WTC11 (cell line): ENCODE data around the gene FRMD4A. TPM values are rescaled to one million over a fixed set of nuclear protein-coding genes. Genes with fewer than 3 reads are reported as not detected.

Experiments
- ATAC-seq: fragments of 200-7000 bp; cut with Tn5 transposase; 2 replicates; pipeline ENCODE4 v1.10.0; 2021; ENCODE audit warnings: mild to moderate bottlenecking, moderate library complexity
- CTCF ChIA-PET: fragments of 300-600 bp; sonication (Branson Sonifier 250); formaldehyde crosslinking; loops from one replicate; lab custom pipeline; 2021; ENCODE audit warnings: antibody characterized with exemption; lab: Charles Lee
- POLR2A ChIA-PET: fragments of 350-600 bp; sonication (Branson Sonifier 250); formaldehyde crosslinking; loops from one replicate; lab custom pipeline; 2021; ENCODE audit warnings: antibody characterized with exemption; lab: Charles Lee
- DNase-seq: peaks from one replicate; pipeline ENCODE4 v3.0.0; 2021; ENCODE audit warnings: low spot score
- H3K27ac Mint-ChIP-seq: 2 replicates; pipeline ENCODE4 v1.8.0; 2021; ENCODE audit warnings: mixed read lengths
- H3K27me3 Mint-ChIP-seq: 2 replicates; pipeline ENCODE4 v1.8.0; 2021; ENCODE audit warnings: low read depth, mild to moderate bottlenecking, moderate library complexity, mixed read lengths
- H3K36me3 Mint-ChIP-seq: 2 replicates; pipeline ENCODE4 v1.8.0; 2021; ENCODE audit warnings: mixed read lengths
- H3K4me1 Mint-ChIP-seq: 2 replicates; pipeline ENCODE4 v1.8.0; 2022; ENCODE audit warnings: mixed read lengths
- H3K4me3 Mint-ChIP-seq: 2 replicates; pipeline ENCODE4 v1.8.0; 2021; ENCODE audit warnings: mild to moderate bottlenecking, moderate library complexity, mixed read lengths
- H3K9me3 Mint-ChIP-seq: 2 replicates; pipeline ENCODE4 v1.8.0; 2021; ENCODE audit warnings: mixed read lengths
- CBFB ChIP-seq: sonication (generic); formaldehyde crosslinking; IDR thresholded peaks from 2 replicates; pipeline ENCODE4 v1.8.1; 2022; ENCODE audit warnings: mild to moderate bottlenecking, low read depth, missing genetic modification reagents
- ETV6 ChIP-seq: sonication (generic); formaldehyde crosslinking; IDR thresholded peaks from 2 replicates; pipeline ENCODE4 v1.8.1; 2022; ENCODE audit warnings: mild to moderate bottlenecking, missing genetic modification reagents
- FOXP1 ChIP-seq: sonication (generic); formaldehyde crosslinking; IDR thresholded peaks from 2 replicates; pipeline ENCODE4 v1.8.0; 2022; ENCODE audit warnings: missing genetic modification reagents, mild to moderate bottlenecking, moderate library complexity, borderline replicate concordance
- JUN ChIP-seq: sonication (generic); formaldehyde crosslinking; IDR thresholded peaks from 2 replicates; pipeline ENCODE4 v1.8.0; 2023; ENCODE audit warnings: mild to moderate bottlenecking, missing genetic modification reagents
- KAT7 ChIP-seq: sonication (generic); formaldehyde crosslinking; IDR thresholded peaks from 2 replicates; pipeline ENCODE4 v1.8.1; 2023; ENCODE audit warnings: missing genetic modification reagents, mild to moderate bottlenecking, borderline replicate concordance
- MXD4 ChIP-seq: fragments of 250-450 bp; sonication (Bioruptor Pico); IDR thresholded peaks from 2 replicates; pipeline ENCODE4 v1.8.0; 2021; ENCODE audit warnings: mild to moderate bottlenecking, moderate library complexity, borderline replicate concordance
- NFYB ChIP-seq: sonication (generic); formaldehyde crosslinking; conservative IDR thresholded peaks from 2 replicates; pipeline ENCODE4 v1.8.0; 2022; ENCODE audit warnings: low read depth, missing genetic modification reagents
- OVOL2 ChIP-seq: fragments of 250-450 bp; sonication (Bioruptor Pico); IDR thresholded peaks from 2 replicates; pipeline ENCODE4 v1.9.0; 2021; ENCODE audit warnings: mild to moderate bottlenecking, borderline replicate concordance
- TEAD4 ChIP-seq: sonication (generic); formaldehyde crosslinking; IDR thresholded peaks from 2 replicates; pipeline ENCODE4 v1.8.0; 2022; ENCODE audit warnings: mild to moderate bottlenecking, missing genetic modification reagents
- ZNF219 ChIP-seq: sonication (generic); formaldehyde crosslinking; IDR thresholded peaks from 2 replicates; pipeline ENCODE4 v1.8.0; 2023; ENCODE audit warnings: missing genetic modification reagents, mild to moderate bottlenecking, borderline replicate concordance
- ZNF232 ChIP-seq: sonication (generic); formaldehyde crosslinking; IDR thresholded peaks from 2 replicates; pipeline ENCODE4 v1.8.0; 2022; ENCODE audit warnings: mild to moderate bottlenecking, missing genetic modification reagents
- ZNF263 ChIP-seq: sonication (generic); formaldehyde crosslinking; IDR thresholded peaks from 2 replicates; pipeline ENCODE4 v1.8.1; 2022; ENCODE audit warnings: low read depth, mild to moderate bottlenecking, moderate library complexity, missing genetic modification reagents
- ZNF317 ChIP-seq: sonication (generic); formaldehyde crosslinking; IDR thresholded peaks from 2 replicates; pipeline ENCODE4 v1.8.1; 2023; ENCODE audit warnings: low read depth, mild to moderate bottlenecking, moderate library complexity, missing genetic modification reagents, borderline replicate concordance
- ZNF416 ChIP-seq: fragments of 250-450 bp; sonication (Bioruptor Pico); IDR thresholded peaks from 2 replicates; pipeline ENCODE4 v1.9.0; 2021; ENCODE audit warnings: mild to moderate bottlenecking, inconsistent platforms
- total RNA-seq: library from RNA; stranded (reverse); gene quantifications from 3 replicates; pipeline ENCODE4 v1.2.3, GENCODE V29; 2021
- TF ChIP-seq, protein P1 (sequence below): sonication (generic); formaldehyde crosslinking; IDR thresholded peaks from 2 replicates; pipeline ENCODE4 v1.8.1; 2023; ENCODE audit warnings: mild to moderate bottlenecking, moderate library complexity, missing genetic modification reagents
- TF ChIP-seq, protein P2 (sequence below): sonication (generic); formaldehyde crosslinking; conservative IDR thresholded peaks from 2 replicates; pipeline ENCODE4 v1.8.1; 2022; ENCODE audit warnings: mild to moderate bottlenecking, missing genetic modification reagents
- TF ChIP-seq, protein P3 (sequence below): sonication (generic); formaldehyde crosslinking; IDR thresholded peaks from 2 replicates; pipeline ENCODE4 v1.8.0; 2022; ENCODE audit warnings: mild to moderate bottlenecking, missing genetic modification reagents
- TF ChIP-seq, protein P4 (sequence below): sonication (generic); formaldehyde crosslinking; IDR thresholded peaks from 2 replicates; pipeline ENCODE4 v1.8.1; 2023; ENCODE audit warnings: mild to moderate bottlenecking, missing genetic modification reagents, borderline replicate concordance
- TF ChIP-seq, protein P5 (sequence below): sonication (generic); formaldehyde crosslinking; IDR thresholded peaks from 2 replicates; pipeline ENCODE4 v1.8.0; 2022; ENCODE audit warnings: mild to moderate bottlenecking, missing genetic modification reagents
- TF ChIP-seq, protein P6 (sequence below): fragments of 250-450 bp; sonication (Bioruptor Pico); conservative IDR thresholded peaks from 2 replicates; pipeline ENCODE4 v1.9.0; 2021; ENCODE audit warnings: mild to moderate bottlenecking
- TF ChIP-seq, protein P7 (sequence below): sonication (generic); formaldehyde crosslinking; IDR thresholded peaks from 2 replicates; pipeline ENCODE4 v1.8.1; 2023; ENCODE audit warnings: mild to moderate bottlenecking, missing genetic modification reagents, moderate library complexity
- TF ChIP-seq, protein P8 (sequence below): sonication (generic); formaldehyde crosslinking; IDR thresholded peaks from 2 replicates; pipeline ENCODE4 v1.8.1; 2023; ENCODE audit warnings: mild to moderate bottlenecking, missing genetic modification reagents, moderate library complexity

FRMD4A gene
- total RNA-seq, 1 experiment from 2014 or later = 35.5 TPM

DNA sequence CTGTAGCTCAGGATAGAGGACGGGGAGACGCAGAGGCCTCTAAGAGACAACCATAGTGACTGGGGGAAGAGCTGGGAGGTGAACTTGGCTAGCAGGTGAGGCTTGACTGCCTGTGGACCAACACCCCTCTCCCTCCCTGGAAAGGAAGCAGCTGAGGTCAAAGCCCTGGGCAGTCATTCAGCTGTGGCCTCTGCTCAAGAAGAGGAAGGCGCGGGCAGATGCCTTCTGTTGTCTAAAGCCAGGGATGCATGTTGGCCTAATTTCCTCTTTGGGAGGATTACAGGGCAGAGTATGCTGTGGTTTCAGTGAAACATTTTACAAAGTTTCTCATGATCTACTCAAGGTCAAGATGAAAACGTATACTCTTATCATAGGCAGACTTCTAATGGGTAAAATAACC, 416.8 kb downstream of the FRMD4A start:
- ChIA-PET CTCF (no interaction called here), POLR2A (interaction anchor here (0.5 kb wide), 1 partner anchor 589 kb away, joined by 3 read pairs; no protein-coding TSS in a partner anchor)
- Mint-ChIP-seq H3K9me3 (peaks cover 3% of the 10 kb centered on the region; the same call in 1 of the 2 replicates), H3K4me3 (no peak overlapping the region), H3K4me1 (0 out of 2 replicates have a peak, but pooled peaks cover 4% of the 10 kb centered on the region), H3K27ac (no peak overlapping the region), H3K36me3 (no peaks in the 10 kb centered on the region), H3K27me3 (peaks cover 14% of the 10 kb centered on the region)
- TF ChIP-seq ETV6 (CRISPR knock-in tag) (no peak), ZNF416 (CRISPR knock-in tag) (no peak), CBFB (no peak), TEAD4 (CRISPR knock-in tag) (no peak), ZNF317 (no peak), KAT7 (no peak), OVOL2 (no peak), ZNF263 (CRISPR knock-in tag) (no peak), NFYB (CRISPR knock-in tag) (no peak)
- TF ChIP-seq, protein P1, sequence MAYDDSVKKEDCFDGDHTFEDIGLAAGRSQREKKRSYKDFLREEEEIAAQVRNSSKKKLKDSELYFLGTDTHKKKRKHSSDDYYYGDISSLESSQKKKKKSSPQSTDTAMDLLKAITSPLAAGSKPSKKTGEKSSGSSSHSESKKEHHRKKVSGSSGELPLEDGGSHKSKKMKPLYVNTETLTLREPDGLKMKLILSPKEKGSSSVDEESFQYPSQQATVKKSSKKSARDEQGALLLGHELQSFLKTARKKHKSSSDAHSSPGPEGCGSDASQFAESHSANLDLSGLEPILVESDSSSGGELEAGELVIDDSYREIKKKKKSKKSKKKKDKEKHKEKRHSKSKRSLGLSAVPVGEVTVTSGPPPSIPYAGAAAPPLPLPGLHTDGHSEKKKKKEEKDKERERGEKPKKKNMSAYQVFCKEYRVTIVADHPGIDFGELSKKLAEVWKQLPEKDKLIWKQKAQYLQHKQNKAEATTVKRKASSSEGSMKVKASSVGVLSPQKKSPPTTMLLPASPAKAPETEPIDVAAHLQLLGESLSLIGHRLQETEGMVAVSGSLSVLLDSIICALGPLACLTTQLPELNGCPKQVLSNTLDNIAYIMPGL (CRISPR knock-in tag) = no peak
- TF ChIP-seq, protein P2, sequence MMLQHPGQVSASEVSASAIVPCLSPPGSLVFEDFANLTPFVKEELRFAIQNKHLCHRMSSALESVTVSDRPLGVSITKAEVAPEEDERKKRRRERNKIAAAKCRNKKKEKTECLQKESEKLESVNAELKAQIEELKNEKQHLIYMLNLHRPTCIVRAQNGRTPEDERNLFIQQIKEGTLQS (CRISPR knock-in tag) = no peak
- TF ChIP-seq, protein P3, sequence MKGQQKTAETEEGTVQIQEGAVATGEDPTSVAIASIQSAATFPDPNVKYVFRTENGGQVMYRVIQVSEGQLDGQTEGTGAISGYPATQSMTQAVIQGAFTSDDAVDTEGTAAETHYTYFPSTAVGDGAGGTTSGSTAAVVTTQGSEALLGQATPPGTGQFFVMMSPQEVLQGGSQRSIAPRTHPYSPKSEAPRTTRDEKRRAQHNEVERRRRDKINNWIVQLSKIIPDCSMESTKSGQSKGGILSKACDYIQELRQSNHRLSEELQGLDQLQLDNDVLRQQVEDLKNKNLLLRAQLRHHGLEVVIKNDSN (CRISPR knock-in tag) = no peak
- no peak for ATAC-seq
- DNase-seq = no peak

DNA sequence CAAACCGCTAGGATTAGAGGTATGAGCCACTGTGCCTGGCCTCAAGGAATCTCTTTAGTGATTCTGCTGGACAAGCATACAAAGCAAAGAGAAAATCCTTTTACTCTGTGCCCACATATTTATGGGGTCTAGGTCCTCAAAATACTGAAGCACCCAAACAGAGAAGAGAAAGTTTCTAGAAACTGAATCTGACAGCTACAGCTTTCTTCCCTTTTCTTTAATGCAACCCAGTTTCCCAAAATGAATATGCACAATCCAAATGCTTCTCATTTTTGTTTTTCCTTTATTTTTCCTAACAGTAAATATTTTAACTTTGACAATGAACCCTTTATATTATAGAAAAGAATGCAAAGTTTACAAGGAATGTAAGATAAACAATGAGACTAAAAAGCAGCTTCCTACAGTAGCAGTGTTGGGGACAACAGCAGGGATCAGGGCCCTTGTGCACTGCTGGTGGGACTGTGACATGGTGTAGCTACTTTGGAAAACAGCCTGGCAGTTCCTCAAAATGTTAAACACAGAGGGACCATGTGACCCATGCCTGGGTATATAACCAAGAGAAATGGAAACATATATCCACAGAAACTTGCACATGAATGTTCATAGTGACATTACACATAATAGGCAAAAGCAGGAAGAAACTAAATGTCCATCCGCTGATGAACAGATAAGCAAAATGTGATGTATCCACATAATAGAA, 418.8 kb downstream of the FRMD4A start:
- Mint-ChIP-seq H3K27ac (no peak overlapping the region), H3K4me3 (no peak overlapping the region), H3K27me3 (peaks cover 24% of the 10 kb centered on the region), H3K36me3 (no peaks in the 10 kb centered on the region), H3K9me3 (peaks cover 8% of the 10 kb centered on the region; the same call in 1 of the 2 replicates), H3K4me1 (0 out of 2 replicates have a peak, but pooled peaks cover 4% of the 10 kb centered on the region)
- ChIA-PET CTCF (interaction anchor here (1.0 kb wide), 1 partner anchor 285 kb away, joined by 5 read pairs; no protein-coding TSS in a partner anchor), POLR2A (no interaction called here)
- ATAC-seq (no peak), DNase-seq (no peak)
- TF ChIP-seq, protein P4, sequence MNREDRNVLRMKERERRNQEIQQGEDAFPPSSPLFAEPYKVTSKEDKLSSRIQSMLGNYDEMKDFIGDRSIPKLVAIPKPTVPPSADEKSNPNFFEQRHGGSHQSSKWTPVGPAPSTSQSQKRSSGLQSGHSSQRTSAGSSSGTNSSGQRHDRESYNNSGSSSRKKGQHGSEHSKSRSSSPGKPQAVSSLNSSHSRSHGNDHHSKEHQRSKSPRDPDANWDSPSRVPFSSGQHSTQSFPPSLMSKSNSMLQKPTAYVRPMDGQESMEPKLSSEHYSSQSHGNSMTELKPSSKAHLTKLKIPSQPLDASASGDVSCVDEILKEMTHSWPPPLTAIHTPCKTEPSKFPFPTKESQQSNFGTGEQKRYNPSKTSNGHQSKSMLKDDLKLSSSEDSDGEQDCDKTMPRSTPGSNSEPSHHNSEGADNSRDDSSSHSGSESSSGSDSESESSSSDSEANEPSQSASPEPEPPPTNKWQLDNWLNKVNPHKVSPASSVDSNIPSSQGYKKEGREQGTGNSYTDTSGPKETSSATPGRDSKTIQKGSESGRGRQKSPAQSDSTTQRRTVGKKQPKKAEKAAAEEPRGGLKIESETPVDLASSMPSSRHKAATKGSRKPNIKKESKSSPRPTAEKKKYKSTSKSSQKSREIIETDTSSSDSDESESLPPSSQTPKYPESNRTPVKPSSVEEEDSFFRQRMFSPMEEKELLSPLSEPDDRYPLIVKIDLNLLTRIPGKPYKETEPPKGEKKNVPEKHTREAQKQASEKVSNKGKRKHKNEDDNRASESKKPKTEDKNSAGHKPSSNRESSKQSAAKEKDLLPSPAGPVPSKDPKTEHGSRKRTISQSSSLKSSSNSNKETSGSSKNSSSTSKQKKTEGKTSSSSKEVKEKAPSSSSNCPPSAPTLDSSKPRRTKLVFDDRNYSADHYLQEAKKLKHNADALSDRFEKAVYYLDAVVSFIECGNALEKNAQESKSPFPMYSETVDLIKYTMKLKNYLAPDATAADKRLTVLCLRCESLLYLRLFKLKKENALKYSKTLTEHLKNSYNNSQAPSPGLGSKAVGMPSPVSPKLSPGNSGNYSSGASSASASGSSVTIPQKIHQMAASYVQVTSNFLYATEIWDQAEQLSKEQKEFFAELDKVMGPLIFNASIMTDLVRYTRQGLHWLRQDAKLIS (CRISPR knock-in tag) = no peak
- TF ChIP-seq ZNF219 (CRISPR knock-in tag) = no peak
- TF ChIP-seq, protein P5, sequence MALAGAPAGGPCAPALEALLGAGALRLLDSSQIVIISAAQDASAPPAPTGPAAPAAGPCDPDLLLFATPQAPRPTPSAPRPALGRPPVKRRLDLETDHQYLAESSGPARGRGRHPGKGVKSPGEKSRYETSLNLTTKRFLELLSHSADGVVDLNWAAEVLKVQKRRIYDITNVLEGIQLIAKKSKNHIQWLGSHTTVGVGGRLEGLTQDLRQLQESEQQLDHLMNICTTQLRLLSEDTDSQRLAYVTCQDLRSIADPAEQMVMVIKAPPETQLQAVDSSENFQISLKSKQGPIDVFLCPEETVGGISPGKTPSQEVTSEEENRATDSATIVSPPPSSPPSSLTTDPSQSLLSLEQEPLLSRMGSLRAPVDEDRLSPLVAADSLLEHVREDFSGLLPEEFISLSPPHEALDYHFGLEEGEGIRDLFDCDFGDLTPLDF = no peak
- TF ChIP-seq ZNF232 = no peak
- TF ChIP-seq, protein P6, sequence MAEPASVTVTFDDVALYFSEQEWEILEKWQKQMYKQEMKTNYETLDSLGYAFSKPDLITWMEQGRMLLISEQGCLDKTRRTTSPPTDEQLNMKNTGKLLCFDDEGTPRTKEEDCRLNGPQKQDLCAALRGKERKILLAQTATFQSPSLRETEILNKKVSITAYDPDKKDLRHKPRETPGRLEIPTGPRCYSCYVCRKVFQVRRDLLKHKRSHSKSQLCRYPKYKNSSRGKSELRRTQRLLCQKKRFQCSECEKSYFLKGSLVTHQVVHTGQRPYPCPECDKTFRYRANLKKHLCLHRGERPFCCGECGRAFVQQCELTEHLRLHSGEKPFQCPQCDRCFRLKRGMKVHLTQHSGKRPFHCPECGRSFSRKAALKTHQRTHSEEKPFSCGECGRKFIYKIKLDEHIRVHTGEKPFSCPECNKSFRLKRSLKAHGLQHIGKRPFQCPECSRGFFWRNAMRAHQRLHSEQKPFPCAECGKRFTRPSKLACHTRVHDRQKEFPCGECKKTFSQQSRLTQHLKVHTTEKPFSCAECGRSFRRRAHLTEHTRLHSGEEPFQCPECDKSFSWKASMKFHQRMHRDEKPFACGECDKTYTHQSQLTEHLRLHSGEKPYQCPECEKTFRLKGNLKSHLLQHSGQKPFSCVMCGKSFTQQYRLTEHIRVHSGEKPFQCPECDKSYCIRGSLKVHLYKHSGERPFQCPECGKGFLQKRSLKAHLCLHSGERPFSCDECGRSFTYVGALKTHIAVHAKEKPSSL (CRISPR knock-in tag) = no peak
- no peak for TF ChIP-seq MXD4
- TF ChIP-seq JUN (CRISPR knock-in tag) = no peak
- TF ChIP-seq, protein P7, sequence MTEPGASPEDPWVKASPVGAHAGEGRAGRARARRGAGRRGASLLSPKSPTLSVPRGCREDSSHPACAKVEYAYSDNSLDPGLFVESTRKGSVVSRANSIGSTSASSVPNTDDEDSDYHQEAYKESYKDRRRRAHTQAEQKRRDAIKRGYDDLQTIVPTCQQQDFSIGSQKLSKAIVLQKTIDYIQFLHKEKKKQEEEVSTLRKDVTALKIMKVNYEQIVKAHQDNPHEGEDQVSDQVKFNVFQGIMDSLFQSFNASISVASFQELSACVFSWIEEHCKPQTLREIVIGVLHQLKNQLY = no peak
- TF ChIP-seq FOXP1 (CRISPR knock-in tag) = no peak
- TF ChIP-seq, protein P8, sequence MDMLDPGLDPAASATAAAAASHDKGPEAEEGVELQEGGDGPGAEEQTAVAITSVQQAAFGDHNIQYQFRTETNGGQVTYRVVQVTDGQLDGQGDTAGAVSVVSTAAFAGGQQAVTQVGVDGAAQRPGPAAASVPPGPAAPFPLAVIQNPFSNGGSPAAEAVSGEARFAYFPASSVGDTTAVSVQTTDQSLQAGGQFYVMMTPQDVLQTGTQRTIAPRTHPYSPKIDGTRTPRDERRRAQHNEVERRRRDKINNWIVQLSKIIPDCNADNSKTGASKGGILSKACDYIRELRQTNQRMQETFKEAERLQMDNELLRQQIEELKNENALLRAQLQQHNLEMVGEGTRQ (CRISPR knock-in tag) = no peak
- TF ChIP-seq, protein P3 (CRISPR knock-in tag) = no peak
